ENCODE data around the gene RRP8.

Gene RRP8

DNA sequence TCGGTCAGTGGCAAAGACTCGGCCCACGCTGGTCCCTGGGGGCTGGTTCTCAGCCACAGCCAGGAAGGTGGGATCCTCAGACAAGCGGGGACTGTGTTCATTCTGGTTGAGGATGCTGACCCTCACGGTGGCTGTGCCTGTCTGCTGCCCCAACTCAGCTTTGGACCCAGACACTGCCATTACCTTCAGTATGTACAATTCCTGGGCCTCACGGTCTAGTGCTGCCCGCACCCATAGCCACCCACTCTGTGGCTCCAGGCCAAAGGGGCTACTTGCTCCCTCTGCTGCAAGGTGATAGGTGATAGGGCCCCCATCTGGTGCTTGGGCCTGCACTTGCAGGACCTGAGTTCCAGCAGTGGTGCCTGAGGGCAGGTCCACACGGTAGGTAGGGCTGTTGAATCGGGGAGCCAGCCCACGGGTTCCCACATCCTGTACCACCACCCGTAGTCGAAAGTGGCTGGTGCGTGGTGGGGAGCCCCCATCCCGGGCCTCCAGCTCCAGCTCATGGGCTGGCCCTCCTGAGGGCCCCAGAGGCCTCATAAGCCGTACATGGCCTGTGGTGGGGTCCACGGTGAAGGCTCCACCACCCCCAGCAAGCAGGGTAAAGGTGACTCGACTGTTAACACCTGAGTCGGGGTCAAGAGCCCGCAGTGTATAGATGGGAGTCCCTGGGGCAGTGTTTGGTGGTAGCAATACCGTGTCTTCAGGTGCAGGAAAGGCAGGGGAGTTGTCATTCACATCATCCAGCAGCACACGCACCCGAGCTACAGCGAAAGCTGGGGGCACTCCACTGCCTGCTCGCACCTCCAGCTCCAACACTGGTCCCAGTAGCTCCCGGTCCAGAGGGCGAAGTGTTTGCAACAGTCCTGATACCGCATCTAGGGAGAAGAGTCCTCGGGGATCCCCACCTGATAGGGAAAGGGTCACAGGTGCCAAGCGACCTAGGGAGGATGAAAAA, 29.0 kb upstream of the RRP8 start:
- Histone ChIP-seq H3K9me3 (ENCODE audit: insufficient read depth, low read length) (no peaks in the 10 kb centered on the region), H3K27me3 (ENCODE audit: insufficient read depth, insufficient read length) (peaks cover 15% of the 10 kb centered on the region), H3K4me3 (ENCODE audit: insufficient read length, low read depth) (no peak overlapping the region), H3K9ac (ENCODE audit: insufficient read length, low read depth) (no peak overlapping the region), H3K4me1 (ENCODE audit: insufficient read depth, insufficient read length) (no peaks in the 10 kb centered on the region), H3K36me3 (ENCODE audit: insufficient read depth, insufficient read length, low read length) (peaks cover 62% of the 10 kb centered on the region)
- TF ChIP-seq SUZ12 (IDR thresholded peaks at IDR 0.05; ENCODE audit: extremely low read depth, insufficient read depth, insufficient read length): no peak
- TF ChIP-seq YY1 (IDR thresholded peaks at IDR 0.05; ENCODE audit: insufficient read depth, insufficient read length): no peak
- TF ChIP-seq ZNF274 (IDR thresholded peaks at IDR 0.05; ENCODE audit: low read depth, low read length): no peak
- no peak for DNase-seq (ENCODE audit: low read depth, low spot score)

GRCh38 chr11:6631361-6631890, 28.0 kb upstream of the RRP8 start:
- H3K4me3 ChIP-seq (ENCODE audit: insufficient read length, low read depth): no peak overlapping the region
- DNase-seq (ENCODE audit: low read depth, low spot score): no peak
- no peak overlapping the region for H3K9ac ChIP-seq (ENCODE audit: insufficient read length, low read depth)
- no peaks in the 10 kb centered on the region for H3K9me3 ChIP-seq (ENCODE audit: insufficient read depth, low read length)
- H3K36me3 ChIP-seq (ENCODE audit: insufficient read depth, insufficient read length, low read length): peaks cover 71% of the 10 kb centered on the region
- TF ChIP-seq SUZ12 (IDR thresholded peaks at IDR 0.05; ENCODE audit: extremely low read depth, insufficient read depth, insufficient read length) (no peak), YY1 (IDR thresholded peaks at IDR 0.05; ENCODE audit: insufficient read depth, insufficient read length) (no peak), ZNF274 (IDR thresholded peaks at IDR 0.05; ENCODE audit: low read depth, low read length) (no peak)
- peaks cover 15% of the 10 kb centered on the region for H3K27me3 ChIP-seq (ENCODE audit: insufficient read depth, insufficient read length)
- no peaks in the 10 kb centered on the region for H3K4me1 ChIP-seq (ENCODE audit: insufficient read depth, insufficient read length)

GRCh38 chr11:6630632-6631291, 27.3 kb upstream of the RRP8 start:
- Histone ChIP-seq H3K27me3 (ENCODE audit: insufficient read depth, insufficient read length) (peaks cover 15% of the 10 kb centered on the region), H3K4me3 (ENCODE audit: insufficient read length, low read depth) (no peak overlapping the region), H3K9ac (ENCODE audit: insufficient read length, low read depth) (no peak overlapping the region), H3K9me3 (ENCODE audit: insufficient read depth, low read length) (no peaks in the 10 kb centered on the region), H3K4me1 (ENCODE audit: insufficient read depth, insufficient read length) (no peaks in the 10 kb centered on the region), H3K36me3 (ENCODE audit: insufficient read depth, insufficient read length, low read length) (peaks cover 78% of the 10 kb centered on the region)
- DNase-seq (ENCODE audit: low read depth, low spot score): no peak
- TF ChIP-seq YY1 (IDR thresholded peaks at IDR 0.05; ENCODE audit: insufficient read depth, insufficient read length) (no peak), ZNF274 (IDR thresholded peaks at IDR 0.05; ENCODE audit: low read depth, low read length) (no peak), SUZ12 (IDR thresholded peaks at IDR 0.05; ENCODE audit: extremely low read depth, insufficient read depth, insufficient read length) (no peak)

DNA sequence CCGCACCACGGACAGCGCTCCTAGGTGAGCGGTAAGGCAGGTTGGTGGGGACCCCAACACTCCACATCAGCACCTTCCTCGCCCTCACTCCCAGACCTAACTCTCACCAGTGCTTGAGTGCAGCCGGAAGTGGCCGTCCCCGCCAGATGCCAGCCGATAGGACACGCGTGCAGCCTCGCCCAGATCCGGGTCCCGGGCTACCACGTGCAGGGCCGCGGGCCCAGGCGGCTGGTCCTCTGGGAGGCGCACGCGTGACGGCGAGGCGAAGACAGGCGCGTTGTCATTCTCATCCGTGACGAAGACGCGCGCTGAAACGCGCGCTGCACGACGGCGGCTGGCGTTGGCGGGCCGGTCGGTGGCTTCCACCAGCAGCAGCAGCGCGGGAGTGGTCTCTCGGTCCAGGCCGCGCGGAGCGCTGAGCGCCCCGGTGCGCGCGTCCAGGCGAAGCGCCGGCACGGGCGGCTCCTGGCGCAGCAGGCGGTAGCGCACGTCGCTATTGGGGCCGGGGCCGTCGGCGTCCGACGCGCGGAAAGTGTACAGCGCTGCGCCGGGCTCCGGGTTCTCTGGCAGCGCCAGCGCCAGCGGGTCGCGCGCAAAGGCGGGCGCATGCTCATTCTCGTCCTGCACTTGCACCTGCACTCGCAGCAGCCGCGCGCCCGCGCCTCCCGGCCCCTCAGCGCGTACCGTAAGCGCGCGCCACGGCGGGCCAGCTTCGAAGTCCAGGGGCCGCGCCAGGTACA, 26.6 kb upstream of the RRP8 start:
- Histone ChIP-seq H3K36me3 (ENCODE audit: insufficient read depth, insufficient read length, low read length) (peaks cover 85% of the 10 kb centered on the region), H3K9ac (ENCODE audit: insufficient read length, low read depth) (no peak overlapping the region), H3K4me1 (ENCODE audit: insufficient read depth, insufficient read length) (no peaks in the 10 kb centered on the region), H3K27me3 (ENCODE audit: insufficient read depth, insufficient read length) (peaks cover 15% of the 10 kb centered on the region), H3K4me3 (ENCODE audit: insufficient read length, low read depth) (no peak overlapping the region), H3K9me3 (ENCODE audit: insufficient read depth, low read length) (no peaks in the 10 kb centered on the region)
- DNase-seq (ENCODE audit: low read depth, low spot score): no peak
- no peak for TF ChIP-seq YY1 (IDR thresholded peaks at IDR 0.05; ENCODE audit: insufficient read depth, insufficient read length)
- TF ChIP-seq ZNF274 (IDR thresholded peaks at IDR 0.05; ENCODE audit: low read depth, low read length): no peak
- TF ChIP-seq SUZ12 (IDR thresholded peaks at IDR 0.05; ENCODE audit: extremely low read depth, insufficient read depth, insufficient read length): no peak

DNA sequence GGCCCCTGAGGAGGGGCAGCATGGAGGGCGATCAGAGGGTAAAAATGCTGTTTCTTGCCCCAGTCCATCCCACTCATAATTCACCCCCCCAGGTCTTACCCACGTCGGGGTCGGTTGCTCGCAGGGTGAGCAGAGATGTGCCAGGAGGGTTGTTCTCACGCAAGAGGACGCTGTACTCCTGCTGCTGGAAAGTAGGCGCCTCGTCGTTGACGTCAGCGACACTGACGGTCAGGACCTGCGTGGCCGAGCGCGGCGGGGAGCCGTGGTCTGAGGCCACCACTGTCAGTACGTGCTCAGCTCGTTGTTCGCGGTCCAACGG, 26.1 kb upstream of the RRP8 start:
- Histone ChIP-seq H3K36me3 (ENCODE audit: insufficient read depth, insufficient read length, low read length) (peaks cover 90% of the 10 kb centered on the region), H3K9me3 (ENCODE audit: insufficient read depth, low read length) (no peaks in the 10 kb centered on the region), H3K4me3 (ENCODE audit: insufficient read length, low read depth) (no peak overlapping the region), H3K9ac (ENCODE audit: insufficient read length, low read depth) (no peak overlapping the region), H3K27me3 (ENCODE audit: insufficient read depth, insufficient read length) (peaks cover 15% of the 10 kb centered on the region), H3K4me1 (ENCODE audit: insufficient read depth, insufficient read length) (no peaks in the 10 kb centered on the region)
- TF ChIP-seq ZNF274 (IDR thresholded peaks at IDR 0.05; ENCODE audit: low read depth, low read length) (no peak), YY1 (IDR thresholded peaks at IDR 0.05; ENCODE audit: insufficient read depth, insufficient read length) (no peak), SUZ12 (IDR thresholded peaks at IDR 0.05; ENCODE audit: extremely low read depth, insufficient read depth, insufficient read length) (no peak)
- DNase-seq (ENCODE audit: low read depth, low spot score): no peak

DNA sequence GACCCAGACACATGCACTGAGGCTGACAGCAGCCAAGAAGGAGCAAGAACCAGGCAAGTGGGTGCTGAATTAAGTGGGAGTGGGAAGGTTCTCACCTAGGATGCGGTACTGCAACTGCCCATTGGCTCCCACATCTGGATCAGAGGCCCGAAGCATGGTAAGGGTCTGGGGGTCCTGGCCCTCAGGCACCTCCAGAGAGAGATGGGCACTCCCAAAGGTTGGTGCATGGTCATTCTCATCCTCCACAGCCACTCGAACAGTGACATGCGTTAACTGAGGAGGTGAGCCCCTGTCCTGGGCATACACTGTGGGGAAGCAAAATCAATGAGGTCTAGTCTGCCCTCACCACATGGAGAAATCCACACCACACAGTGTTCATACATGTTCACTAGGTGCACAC, 25.1 kb upstream of the RRP8 start:
- H3K27me3 ChIP-seq (ENCODE audit: insufficient read depth, insufficient read length): peaks cover 15% of the 10 kb centered on the region
- no peak overlapping the region for H3K9ac ChIP-seq (ENCODE audit: insufficient read length, low read depth)
- no peak for TF ChIP-seq YY1 (IDR thresholded peaks at IDR 0.05; ENCODE audit: insufficient read depth, insufficient read length)
- TF ChIP-seq SUZ12 (IDR thresholded peaks at IDR 0.05; ENCODE audit: extremely low read depth, insufficient read depth, insufficient read length): no peak
- TF ChIP-seq ZNF274 (IDR thresholded peaks at IDR 0.05; ENCODE audit: low read depth, low read length): no peak
- peaks cover 90% of the 10 kb centered on the region for H3K36me3 ChIP-seq (ENCODE audit: insufficient read depth, insufficient read length, low read length)
- no peaks in the 10 kb centered on the region for H3K4me1 ChIP-seq (ENCODE audit: insufficient read depth, insufficient read length)
- no peaks in the 10 kb centered on the region for H3K9me3 ChIP-seq (ENCODE audit: insufficient read depth, low read length)
- DNase-seq (ENCODE audit: low read depth, low spot score): no peak
- no peak overlapping the region for H3K4me3 ChIP-seq (ENCODE audit: insufficient read length, low read depth)

Data from NT2/D1 (cell line).